CD4-positive, alpha-beta T cell treated with Interleukin-21 for 1 hour (primary cell): Measurements from ENCODE around the gene CPLX1.

ENCODE experiments used
- DNase-seq: peaks from one replicate; pipeline ENCODE4 v3.0.0-alpha.2; 2020

CPLX1 gene

DNA sequence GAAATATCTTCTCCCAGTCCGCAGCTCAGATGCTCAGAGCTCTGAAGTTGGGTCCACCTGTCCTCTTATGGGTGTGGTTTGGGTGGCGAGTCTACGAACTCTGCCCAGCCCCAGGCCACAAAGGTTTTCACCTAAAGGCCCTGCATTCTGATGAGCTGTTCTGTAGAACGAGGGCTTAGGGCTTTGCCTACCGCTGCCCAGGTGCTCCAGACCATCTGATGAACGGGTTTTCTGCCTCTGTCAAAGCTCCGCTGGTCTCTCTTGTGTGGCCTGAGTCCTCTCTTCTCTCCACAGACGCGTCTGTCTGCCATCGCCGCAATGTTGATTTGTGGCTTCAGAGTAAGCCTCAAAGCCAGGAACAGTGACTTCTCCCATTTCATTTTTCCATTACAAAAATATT is 28.4 kb upstream of the CPLX1 start:
- DNase-seq: no peak

DNA sequence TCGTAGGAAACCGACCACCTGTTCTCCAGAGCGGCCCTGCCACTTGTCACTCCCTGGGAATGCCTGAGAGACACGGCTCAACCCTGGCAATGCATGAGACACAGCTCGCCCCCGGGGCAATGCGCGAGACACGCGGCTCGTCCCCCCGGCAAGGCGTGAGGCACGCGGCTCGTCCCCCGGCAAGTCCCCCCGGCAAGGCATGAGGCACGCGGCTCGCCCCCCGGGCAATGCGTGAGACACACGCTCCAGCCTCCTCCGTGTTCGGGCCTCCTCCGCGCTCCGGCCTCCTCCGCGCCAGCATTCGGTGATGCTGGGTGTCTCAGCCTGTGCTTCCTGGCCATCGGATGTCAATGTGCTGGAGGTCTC is 27.5 kb upstream of the CPLX1 start:
- no peak for DNase-seq

DNA sequence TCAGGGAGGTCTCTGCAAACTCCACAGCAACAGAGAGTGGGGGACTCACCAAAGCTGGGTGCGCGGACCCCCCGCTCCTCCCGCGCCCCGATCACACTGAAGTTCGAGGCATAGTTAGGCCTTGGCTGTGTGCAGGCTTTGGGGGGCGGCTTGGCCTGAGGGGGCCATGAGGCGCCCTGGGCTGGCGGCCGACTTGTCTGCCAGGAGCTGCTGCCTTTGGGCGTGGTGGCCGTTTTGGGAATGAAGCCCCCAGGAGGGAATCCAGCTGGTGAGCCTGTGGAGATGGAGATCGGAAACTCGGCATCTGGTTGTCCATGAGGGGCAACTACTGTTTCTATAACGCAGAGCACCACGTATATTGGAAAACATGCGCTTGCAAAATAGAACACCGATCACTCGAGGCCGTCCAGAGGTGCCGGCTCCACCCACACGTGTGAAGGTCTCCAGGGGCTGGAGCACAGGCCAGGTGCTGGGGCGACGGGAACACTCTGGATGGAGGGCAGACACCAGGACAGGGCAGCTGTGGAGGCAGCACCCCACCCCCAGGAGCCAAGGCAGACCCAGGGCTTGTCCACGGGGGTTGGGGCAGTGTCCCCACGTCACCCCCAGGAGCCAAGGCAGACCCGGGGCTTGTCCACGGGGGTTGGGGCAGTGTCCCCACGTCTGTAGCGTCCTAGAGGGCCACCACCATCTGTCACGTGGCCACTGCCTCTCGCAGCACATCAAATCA is 25.9 kb upstream of the CPLX1 start:
- no peak for DNase-seq

DNA sequence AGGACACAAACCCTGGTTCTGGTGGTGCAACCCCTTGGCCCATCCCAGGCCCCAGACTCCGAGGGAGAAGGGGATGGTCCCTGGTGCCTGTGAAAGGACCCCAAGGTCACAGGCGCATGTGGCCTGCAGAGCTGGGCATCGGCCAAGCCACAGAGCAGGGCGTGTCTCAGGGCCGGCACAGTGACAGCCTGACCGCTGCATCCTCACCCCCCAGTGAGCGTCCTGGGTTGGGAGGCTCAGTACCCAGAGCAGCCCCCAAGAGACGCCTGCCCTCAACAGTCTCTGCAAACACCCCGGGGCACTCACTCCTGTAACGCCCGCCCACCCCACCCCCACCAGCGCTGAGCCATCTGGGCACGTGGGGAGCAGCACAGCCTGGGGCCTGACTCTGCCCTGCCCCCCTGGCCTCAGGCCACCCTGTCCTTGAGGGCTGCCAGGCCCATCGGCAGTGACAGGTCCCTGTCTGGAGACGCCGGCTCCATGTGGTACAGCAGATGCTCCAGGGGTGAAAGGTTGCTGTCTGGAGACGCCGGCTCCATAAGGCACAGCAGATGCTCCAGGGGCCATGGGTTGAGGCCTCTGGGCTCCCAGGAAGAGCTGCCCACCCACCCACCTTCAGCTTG is 24.5 kb upstream of the CPLX1 start:
- no peak for DNase-seq

DNA sequence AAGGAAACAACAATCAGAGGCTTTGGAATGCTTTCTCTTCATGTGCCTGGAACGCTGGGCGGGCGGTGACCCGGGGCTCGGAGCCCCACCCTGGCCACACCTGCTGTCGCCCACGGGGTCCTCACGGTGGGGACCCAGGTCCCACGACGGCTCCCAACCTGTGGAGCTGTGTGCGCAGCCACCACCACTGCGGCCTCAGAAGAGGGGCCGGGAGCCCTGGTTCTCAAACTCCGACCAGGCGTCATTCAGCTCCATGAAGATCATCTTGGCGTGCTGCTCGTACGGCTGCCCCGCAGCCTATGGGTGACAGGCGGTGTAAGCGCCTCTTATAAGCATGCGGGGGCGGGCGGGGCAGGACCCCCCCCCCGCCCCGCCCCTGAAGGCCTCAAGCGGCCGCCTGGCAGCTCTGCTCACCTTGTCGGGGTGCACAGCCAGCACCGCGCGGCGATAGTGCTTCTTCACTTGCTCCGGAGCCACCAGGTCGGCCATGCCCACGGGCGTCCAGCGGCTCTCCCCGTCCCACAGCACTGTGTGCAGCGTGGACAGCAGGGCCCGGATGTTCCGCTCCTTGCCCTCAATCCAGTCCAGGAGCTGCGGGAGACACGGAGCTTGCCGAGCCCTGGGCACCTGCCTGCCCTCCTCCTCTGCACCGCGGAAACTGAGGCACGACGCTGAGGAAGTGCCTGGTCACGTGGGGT is 23.7 kb upstream of the CPLX1 start:
- no peak for DNase-seq

DNA sequence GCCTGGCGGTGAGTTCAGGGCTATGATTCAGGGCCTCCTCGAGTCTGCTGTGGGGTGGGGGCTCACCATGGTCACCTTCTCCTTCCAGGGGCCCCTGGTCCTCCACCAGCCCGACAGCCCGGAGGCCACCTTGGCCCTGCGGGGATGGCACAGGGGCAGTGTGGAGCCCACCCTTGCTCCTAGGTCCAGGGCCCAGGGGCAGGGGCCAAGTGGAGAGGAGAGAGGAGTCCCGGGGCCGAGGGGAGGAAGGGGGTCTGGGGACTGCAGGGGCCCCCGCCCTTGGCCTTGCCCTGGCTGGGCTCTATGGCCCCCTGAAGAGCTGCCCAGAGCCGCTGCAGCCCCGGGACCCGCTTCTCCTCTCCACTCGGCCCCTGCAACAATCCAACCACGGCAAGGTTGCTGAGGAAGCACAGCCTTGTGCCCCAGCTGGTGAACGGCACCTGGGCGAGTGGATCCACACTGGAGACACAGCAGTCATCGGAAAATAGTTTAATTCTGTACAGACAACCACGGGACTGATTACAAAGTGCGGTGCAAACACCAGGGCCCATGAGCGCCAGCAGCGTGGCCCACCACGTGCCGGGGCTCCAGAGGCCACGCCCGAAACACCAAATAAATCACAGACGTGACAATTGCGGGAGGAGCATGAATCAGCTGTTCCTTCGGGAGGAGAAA is 23.0 kb upstream of the CPLX1 start:
- DNase-seq: no peak

DNA sequence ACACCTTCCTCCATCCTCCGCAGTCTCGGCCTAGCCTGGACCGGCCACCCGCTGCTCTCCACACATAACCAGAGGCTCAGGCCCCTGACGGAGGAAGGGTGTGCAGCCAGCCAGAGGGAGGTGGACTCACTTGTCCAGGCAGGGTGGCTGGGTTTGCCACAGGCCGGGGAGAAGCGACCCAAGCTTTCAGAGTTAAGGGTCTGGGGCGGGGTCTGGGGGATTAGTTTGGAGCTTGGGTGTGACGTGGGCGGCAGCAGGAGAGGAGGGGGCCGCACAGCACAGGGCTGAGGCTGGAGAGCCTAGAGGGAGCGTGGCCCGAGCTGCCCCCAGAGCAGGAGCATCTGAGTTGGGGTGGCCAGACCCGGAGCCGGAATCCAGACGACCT is 22.4 kb upstream of the CPLX1 start:
- DNase-seq: no peak

DNA sequence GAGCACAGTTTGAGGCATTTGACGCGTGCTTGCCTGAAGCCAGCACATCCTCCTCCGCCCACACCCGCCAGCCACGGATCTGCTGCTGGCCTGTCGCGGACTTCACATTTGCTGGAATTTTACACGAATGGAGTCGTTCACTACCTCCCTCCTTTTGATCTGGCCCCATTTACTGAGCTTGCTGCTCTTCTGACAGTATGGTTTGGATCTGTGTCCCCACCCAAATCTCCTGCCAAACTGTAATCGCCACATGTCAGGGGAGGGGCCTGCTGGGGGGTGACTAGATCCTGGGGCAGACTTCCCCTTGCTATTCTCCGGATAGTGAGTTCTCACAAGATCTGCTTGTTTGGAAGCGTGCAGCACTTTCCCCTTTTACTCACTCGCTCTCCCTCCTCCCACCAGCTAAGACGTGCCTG is 19.9 kb upstream of the CPLX1 start:
- DNase-seq: no peak

DNA sequence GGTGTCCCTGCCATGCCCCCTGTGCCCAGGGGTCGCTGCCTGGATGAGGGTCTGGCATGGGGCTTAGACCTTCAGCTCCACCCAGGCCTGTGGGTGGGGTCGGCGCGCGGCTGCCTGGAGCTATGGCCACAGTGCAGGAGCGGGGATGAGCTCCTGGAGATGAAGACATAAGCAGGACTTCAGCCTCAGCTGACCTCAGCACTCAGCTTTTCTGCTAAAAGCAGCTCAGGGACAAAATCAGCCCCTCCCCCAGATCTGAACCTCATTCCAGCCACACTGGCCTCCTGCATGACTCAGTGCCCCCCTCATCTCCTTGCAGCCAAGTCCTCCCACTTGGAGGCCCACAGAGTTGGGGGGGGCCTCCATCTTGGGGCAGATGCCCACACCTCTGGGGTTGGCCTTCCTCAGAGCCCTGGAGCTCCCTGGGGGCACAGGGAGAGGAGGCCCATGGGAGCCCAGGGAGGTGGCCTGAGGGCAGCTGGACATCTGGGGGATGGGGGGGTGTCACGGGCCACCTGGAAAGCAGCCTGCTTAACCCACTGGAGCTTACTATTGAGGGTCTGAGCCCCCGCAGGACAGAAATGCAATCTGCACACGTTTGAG is 19.4 kb upstream of the CPLX1 start:
- no peak for DNase-seq

DNA sequence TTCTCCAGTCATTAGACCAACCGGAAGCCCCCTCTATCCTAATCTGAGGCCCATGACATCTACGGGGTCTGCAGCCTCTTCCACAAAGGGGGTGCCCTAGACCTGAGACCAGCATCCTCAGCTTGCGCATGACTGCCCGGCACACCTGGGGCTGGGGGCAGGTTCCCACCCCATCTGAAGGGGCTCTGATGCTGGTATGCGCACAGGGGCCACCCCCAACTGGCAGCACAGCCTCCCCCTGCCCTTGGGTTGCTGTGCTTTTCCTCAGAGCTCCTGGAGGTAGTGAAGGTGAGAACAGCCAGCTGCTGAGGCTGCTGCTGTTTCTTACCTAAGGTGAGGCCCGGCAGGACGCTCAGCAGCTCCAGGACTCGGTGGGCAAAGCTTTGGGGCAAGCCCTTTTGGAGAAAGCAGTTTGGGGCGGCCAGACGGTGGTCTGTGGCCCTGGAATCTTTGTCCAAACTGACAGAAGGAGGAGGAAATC is 18.9 kb upstream of the CPLX1 start:
- no peak for DNase-seq

DNA sequence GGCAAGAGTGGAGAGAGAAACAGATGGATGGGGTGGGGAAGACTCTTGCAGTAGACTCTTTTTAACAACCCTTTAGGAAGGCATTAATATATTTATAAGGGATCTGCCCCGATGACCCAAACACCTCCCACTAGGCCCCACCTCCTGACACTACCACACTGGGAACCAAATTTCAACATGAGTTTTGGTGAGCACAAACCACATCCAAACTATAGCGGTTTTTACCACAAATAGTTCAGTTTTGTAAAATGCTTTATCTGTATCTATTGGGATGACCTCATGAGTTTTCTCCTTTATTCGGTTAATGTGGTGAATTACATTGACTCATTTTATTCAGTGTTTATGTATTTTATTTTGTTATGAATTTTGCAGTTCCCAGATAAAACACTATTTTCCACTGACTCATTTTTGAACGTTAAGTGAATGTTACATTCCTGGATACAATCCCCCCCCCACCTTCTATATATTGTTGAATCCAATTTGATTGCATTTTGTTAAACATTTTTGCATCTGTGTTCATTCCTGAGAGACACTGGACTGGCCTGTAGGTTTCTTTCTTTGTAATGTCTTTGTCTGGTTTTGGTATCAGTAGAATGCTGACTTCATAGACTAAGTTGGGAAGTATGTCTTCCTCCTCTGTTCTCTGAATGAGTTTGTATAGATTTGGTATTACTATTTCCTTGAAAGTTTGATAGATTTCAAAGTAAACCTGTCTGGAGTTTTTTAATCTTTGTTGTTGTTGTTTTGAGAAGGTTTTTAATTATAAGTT is 13.9 kb upstream of the CPLX1 start:
- no peak for DNase-seq

DNA sequence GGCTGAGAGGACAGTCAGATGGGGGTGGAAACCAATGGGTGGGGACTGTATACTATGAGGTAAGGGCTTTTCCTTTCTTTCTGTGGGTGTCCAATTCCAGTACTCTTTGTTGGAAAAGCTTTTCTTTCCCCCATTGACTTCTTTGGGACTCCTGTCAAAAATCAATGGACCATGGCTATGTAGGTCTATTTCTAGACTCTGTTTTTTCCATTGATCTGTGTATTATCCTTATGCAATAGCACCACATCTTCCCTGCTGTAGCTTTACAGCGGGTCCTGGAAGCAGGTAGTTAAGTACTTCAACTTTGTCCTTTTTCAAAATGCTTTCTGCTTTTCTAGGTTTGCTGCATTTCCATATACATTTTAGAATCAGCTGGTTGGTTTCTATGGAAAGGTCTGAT is 11.8 kb upstream of the CPLX1 start:
- DNase-seq: no peak

DNA sequence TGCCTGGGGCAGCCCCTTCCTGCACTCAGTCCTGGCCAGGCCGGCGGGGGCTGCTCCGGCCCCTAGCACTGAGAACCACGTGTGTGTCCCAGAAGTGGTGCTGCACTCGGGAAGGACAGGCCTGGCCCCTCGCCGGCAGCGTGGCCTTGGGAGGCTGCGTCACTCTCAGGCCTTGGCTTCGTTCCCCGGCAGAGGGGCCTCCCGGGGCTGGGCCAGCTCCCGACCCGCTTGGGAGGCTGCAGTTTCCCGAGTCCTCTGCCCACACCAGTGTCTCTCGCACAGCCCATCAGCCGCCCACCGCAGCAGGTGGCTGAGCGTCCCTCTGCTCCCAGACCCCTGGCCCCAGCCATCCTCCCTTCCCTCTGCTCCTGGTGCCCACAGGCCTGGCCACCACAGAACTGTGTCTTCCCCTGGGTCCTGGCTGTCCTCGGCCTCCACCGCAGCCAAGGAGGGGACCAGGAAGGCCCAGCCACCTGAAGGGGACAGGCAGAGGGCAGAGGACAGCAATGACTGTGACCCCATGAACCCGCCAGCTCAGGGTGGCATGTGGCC is 10.9 kb upstream of the CPLX1 start:
- DNase-seq: no peak

DNA sequence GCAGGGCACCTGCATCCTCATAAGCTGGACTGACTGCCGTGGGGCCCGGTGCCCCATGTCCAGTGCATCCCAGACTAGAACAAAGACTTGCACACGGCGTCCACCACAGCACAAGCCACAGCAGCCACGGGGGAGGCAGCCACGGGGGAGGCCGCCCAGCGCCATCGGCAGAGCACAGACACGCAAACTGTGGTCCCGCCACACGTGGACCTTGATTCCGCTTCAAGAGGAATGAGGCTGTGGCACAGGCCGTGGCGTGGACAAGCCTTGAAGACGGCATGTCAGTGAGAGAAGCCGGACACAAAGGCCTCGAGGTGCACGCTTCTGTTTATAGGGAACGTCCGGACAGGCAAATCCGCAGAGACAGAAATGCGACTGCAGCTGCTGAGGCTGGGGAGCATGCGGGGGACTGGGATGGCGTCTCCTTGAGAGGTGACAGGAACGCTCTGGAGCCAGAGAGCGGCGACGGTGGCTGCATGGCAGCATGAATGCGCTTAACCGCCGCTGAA is 10.1 kb upstream of the CPLX1 start:
- no peak for DNase-seq

DNA sequence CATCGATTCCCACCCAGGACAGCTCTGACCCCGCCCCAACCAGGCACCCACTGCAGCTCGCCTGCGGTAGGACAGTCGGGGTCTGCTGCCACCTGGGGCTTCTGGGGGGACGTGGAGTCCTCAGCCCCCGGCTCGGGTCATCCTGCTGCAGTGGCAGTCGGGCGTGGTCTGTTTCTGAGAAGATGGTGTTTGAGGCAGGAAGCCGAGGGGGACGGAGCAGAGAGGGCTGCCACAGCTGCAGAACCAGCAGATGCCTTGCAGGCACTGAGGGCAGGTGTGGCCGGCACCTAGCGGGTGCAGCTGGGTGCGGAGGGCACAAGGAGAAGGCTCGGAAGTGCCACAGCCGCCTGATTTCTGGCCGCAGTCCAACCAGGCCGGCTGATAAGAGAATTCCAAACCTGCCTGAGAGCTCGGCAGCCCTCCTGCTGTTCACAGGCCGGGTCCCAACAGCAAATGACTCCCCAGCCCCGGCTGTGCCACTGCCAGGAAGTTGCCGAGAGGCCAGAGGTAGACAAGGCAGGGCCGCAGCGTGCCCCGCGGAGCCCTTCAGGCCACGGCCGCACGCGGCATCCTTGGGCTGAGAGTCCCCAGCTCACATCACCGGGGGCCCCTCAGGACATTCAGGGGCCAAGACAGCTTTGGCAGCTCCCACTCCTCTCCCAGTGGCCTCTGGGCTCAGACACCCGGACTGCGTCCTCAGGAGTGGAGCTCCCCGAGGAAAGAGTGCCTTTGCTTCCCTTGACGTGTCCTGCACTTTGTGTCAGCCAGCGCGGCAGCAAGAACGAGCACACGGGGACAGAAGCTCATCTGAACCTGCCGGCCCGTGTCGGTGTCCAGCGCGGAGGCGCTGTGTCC is 9.4 kb upstream of the CPLX1 start:
- DNase-seq: no peak

DNA sequence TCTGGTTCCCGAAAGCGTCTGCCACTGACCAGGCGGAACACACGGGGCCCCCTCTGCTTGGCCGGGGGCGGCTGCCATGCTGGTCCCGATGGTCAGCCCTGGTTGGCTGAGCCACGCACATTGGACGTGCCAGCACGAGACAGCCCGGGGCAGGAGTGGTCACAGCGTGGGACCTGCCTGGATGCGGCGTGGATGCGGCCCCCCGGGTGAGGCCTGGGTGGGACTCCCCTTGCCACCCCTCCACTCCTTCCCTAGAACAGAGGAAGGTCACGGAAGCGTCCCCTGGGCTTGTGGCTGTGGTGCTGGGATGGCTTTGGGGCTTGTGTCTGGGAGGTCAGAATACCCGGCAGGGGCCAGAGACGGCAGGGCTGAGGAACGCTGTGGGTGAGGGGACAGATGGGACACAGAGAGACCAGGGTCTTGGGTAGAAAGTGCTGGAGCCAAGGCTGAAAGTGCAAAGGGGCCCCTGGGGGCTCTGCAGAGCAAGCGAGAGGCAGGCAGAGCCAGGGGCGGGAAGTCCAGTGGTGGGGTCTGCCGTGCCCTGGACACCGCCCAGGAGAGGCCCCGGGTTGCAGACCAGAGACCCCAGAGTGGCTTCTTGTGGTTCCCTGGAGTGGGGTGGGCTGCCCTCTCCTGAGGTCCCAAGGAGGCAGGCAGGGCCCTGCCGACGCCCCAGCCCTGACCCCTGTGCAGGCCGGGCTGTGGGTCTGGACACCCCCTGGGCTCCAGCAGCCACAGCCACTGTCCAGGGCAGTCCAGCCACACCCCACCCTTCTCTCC is 8.6 kb upstream of the CPLX1 start:
- DNase-seq: no peak

DNA sequence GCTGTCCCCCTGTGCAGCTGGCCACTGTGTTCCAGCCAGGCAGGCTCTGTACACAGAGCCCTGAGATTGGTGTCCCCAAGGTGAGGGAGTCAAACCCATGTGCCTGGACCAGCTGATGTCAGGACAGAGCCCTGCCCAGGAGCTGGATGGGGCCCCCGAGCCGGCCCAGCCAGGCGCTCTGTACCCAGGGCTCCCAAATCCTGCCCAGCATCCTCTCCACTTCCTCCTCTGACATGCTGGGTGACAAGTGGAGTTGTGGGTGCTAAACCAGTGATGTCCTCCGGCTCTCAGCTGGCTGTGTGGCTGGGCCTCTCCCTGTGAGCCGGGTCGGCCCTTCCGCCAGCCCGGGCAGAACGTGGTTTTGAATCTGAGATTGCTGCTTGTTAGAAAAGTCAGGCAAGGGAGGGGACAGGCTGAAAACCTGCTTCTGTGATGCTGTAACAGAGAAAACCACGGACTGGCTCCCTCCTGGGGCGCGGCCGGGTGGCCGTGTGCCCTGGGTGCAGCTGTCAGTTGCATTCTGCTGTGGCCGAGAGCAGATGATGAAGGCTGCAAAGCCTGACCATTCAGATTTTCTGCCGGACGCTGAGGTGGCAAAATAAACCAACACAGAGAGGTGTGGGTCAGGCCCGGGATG is 7.9 kb upstream of the CPLX1 start:
- no peak for DNase-seq

DNA sequence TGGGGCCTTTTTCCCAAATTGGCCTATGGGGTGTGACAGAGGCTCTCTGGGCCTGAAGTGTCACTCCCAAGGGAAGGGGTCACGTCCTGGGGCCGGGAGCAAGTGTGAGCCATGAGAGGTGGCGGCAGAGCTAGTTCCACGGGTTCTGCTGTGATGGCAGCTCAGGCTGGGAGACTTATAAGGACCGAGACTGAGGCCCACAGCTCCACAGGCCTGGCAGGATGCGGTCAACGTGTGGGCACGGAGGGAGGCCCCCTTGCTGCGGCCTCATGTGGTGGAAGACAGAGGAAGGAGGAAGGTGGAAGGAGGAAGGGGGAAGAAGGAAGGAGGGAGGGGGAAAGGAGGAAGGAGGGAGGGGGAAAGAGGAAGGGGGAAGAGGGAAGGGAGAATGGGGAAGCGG is 7.2 kb upstream of the CPLX1 start:
- DNase-seq: no peak

DNA sequence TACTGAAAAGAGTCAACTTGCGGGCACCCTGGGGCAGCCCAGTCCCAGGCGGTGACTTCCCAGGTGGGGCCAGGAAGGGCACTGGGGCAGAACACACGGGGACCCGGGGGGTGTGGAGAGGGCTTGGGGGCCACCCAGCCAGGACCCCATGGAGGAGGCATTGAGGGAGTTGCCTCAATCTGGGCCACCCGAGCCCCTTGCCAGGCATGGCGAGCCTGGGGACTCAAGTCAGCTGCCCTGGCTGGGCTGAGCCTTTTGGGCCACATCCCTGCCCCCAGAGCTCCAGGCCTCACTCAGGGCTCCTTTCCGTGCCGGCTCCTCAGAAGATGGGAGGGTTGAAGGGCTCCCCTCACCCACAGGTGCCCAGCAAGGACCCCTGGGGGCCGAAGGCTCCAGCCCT is 6.6 kb upstream of the CPLX1 start:
- DNase-seq: no peak

DNA sequence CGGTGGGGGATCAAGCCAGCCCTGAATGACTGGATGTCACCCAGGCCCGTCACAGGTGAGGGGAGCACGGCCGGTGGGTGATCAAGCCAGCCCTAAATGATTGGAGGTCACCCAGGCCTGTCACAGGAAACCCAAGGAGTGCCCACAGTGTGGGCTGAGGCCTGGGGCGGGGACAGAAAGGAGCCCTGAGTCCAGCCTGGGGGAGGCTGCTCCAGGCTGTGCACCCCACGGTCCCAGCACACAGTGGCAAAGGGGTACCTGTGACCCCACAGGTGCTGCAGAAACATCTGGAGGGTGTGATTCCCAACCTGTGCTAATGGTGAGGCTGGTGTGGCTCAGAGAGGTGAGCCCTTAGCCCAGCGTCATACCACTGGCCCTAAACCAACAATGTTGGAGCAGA is 6.2 kb upstream of the CPLX1 start:
- no peak for DNase-seq
